Esophagus squamous epithelium (tissue), 5 donors: Measurements from ENCODE around the gene TRAPPC10. TPM values are rescaled to one million over a fixed set of nuclear protein-coding genes. Genes with fewer than 3 reads are reported as not detected.

Experiments
- DNase-seq: peaks from one replicate; lab custom pipeline; 2025; lab: John Stamatoyannopoulos, UW
- H3K27ac ChIP-seq, 4 donors: fragments of 200-600 bp; sonication (generic); one replicate each; pipeline ENCODE4 v1.5.1; 2016 to 2019; ENCODE audit warnings: mild to moderate bottlenecking in 1 of 4
- H3K27me3 ChIP-seq, 4 donors: fragments of 200-600 bp; sonication (generic); 1 replicate in 3 of 4; 2 replicates in 1 of 4; pipeline versions ENCODE4 v1.5.1 to v1.6.0; 2017 to 2021; ENCODE audit warnings: antibody characterized with exemption in 1 of 4
- H3K36me3 ChIP-seq, 3 donors: fragments of 200-600 bp; sonication (generic); one replicate each; pipeline ENCODE4 v1.5.1; 2016 to 2019
- H3K4me1 ChIP-seq, 3 donors: fragments of 200-600 bp; sonication (generic); one replicate each; pipeline ENCODE4 v1.5.1; 2017 to 2019
- H3K4me3 ChIP-seq, 4 donors: fragments of 200-600 bp; sonication (generic); 1 replicate in 3 of 4; 2 replicates in 1 of 4; pipeline ENCODE4 v1.5.1; 2016 to 2019; ENCODE audit warnings: mild to moderate bottlenecking in 2 of 4, moderate library complexity in 1 of 4
- H3K9me3 ChIP-seq, 3 donors: fragments of 200-600 bp; sonication (generic); one replicate each; pipeline ENCODE4 v1.5.1; 2016 to 2019
- POLR2A ChIP-seq, 4 donors: fragments of 450-650 bp; IDR thresholded peaks; one replicate each; pipeline ENCODE4 v1.6.1; 2017; ENCODE audit warnings: antibody characterized with exemption in 4 of 4, mild to moderate bottlenecking in 4 of 4, moderate library complexity in 3 of 4
- WGBS, 2 donors: methylation state at CpG; one replicate each; pipeline ENCODE4 v1.1.5; 2018; 5-methylcytosine and 5-hydroxymethylcytosine counted together
- intact Hi-C: fragments of 100-400 bp; cut with DNase I; formaldehyde crosslinking; loops from one replicate; pipeline ENCODE4 v1.15.0; 2022
- total RNA-seq, 4 donors: library from RNA; depleted of rRNA; stranded (reverse); fragments of >200 nt; gene quantifications; one replicate each; pipeline ENCODE4 v1.1.0, GENCODE V29; 2016
- TF ChIP-seq, protein P1 (sequence below), 6 experiments: fragments of 450-650 bp in 4 of 6; fragments of 200-600 bp in 2 of 6; sonication (generic) in 2 of 6; IDR thresholded peaks; one replicate each; pipeline ENCODE4 v1.5.1; 2016 to 2019; ENCODE audit warnings: antibody characterized with exemption in 6 of 6, mild to moderate bottlenecking in 4 of 6, moderate library complexity in 4 of 6
- donor health status: DM: yes; HTN: yes; CAD: no.

Gene TRAPPC10
- total RNA-seq, 4 donors from 2014 or later: 16.8 to 26.6 (median 20.7) TPM

DNA sequence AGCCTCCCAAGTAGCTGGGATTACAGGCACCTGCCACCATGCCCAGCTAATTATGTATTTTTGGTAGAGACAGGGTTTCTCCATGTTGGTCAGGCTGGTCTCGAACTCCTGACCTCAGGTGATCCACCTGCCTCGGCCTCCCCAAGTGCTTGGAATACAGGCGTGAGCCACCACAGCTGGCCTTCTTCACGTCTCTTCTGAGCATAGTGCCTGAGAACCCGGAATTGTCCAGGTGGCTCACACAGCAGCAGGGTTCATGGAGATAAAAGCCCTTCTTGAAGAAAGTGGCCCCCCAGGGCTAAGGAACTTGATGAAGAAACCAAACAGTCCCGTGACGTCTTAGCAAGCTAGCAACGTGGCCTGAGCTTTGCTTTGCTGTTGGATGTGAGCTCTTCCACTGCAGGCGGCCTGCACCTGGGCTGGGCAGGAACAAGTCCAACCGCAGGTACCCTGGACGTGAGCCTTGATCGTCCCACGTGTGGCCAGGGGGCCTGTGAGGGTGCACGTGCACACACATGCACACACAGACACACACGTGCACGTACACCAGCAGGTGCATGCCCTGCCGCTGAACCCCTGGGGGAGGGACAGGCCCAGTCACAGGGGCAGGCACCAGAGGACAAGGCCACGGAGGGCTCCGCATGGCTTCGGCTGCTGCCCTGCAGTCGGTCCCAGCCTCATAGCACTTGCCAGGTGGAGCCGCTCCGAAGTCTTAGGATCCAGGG, 23.4 kb upstream of the TRAPPC10 start:
- no peak overlapping the region for H3K27ac ChIP-seq

DNA sequence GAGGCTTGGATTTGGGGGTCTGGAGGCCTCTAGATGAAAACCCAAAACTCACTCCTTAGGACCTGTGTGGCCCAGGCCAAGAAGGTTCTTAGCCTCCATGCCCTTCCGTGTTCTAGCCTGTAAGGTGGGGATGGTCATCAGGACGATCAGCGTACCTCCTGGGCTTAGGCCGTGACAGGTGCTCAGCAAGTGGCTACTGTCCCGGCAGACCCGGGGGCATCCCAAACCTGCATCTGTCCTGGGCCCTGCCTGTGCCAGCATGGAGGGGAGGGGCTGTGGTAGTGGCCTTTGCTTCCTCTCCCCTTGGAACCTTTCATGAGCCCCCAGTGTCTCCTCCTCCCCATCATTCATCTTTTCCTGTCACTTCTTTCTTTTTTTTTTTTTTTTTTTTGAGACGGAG, 22.7 kb upstream of the TRAPPC10 start:
- peaks cover 4 to 23% (median 6%) of the 10 kb centered on the region in 3 donors for H3K4me1 ChIP-seq
- peaks cover 0 to under 1% (median 0%) of the 10 kb centered on the region in 3 donors for H3K36me3 ChIP-seq
- TF ChIP-seq, protein P1, sequence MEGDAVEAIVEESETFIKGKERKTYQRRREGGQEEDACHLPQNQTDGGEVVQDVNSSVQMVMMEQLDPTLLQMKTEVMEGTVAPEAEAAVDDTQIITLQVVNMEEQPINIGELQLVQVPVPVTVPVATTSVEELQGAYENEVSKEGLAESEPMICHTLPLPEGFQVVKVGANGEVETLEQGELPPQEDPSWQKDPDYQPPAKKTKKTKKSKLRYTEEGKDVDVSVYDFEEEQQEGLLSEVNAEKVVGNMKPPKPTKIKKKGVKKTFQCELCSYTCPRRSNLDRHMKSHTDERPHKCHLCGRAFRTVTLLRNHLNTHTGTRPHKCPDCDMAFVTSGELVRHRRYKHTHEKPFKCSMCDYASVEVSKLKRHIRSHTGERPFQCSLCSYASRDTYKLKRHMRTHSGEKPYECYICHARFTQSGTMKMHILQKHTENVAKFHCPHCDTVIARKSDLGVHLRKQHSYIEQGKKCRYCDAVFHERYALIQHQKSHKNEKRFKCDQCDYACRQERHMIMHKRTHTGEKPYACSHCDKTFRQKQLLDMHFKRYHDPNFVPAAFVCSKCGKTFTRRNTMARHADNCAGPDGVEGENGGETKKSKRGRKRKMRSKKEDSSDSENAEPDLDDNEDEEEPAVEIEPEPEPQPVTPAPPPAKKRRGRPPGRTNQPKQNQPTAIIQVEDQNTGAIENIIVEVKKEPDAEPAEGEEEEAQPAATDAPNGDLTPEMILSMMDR (IDR thresholded peaks at IDR 0.05): no peak
- TF ChIP-seq POLR2A (IDR thresholded peaks at IDR 0.05): no peak
- intact Hi-C loops: no loop called here
- H3K4me3 ChIP-seq: no peak overlapping the region
- no peak for DNase-seq
- peaks cover 0 to 9% (median 0%) of the 10 kb centered on the region in 4 donors for H3K27me3 ChIP-seq
- 67 to 88% methylated on average over 1 to 5 of the region's 7 CpGs for WGBS, 2 donors
- H3K9me3 ChIP-seq: no peaks in the 10 kb centered on the region
- H3K27ac ChIP-seq: no peak overlapping the region

More for the DNA sequence above, 23.4 kb upstream of the TRAPPC10 start:
- DNase-seq: no peak
- Histone ChIP-seq H3K27me3 (peaks cover 0 to 1% (median 0%) of the 10 kb centered on the region in 4 donors), H3K4me1 (peaks cover 4 to 23% (median 6%) of the 10 kb centered on the region in 3 donors), H3K4me3 (no peak overlapping the region), H3K9me3 (no peaks in the 10 kb centered on the region), H3K36me3 (peaks cover 0 to 8% (median 0%) of the 10 kb centered on the region in 3 donors)
- 69 to 72% methylated on average over 6 to 12 of the region's 23 CpGs for WGBS, 2 donors
- TF ChIP-seq, protein P1 (IDR thresholded peaks at IDR 0.05): no peak
- no peak for TF ChIP-seq POLR2A (IDR thresholded peaks at IDR 0.05)
- intact Hi-C loops: no loop called here

DNA sequence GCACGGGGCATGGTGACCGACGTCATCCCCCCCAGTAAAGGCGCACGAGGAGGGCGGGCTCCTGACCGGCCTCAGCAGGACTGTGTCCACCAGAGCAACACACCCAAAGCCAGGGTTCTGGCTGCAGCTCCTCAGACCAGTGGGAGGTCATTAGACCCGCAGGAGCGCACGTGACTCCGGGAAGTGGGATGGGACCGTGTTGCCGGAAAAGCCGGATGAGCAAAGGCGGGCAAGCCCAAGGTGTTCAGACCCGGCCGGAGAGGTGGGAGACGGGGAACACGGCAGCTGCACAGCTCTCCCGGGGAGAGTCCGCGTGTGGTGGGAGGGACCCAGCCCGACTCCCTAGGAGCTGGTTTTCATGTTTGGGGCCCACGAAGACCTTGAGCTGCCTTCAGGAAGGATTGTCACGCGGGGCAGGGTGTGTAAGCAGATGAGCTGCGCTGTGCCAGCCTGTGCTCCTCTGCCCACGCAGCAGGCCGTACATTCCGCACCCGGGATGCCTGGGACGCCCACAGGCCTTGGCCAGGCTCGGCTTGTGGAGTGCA, 20.6 kb upstream of the TRAPPC10 start:
- H3K4me3 ChIP-seq: no peak overlapping the region
- no peak for DNase-seq
- TF ChIP-seq, protein P1 (IDR thresholded peaks at IDR 0.05): no peak

DNA sequence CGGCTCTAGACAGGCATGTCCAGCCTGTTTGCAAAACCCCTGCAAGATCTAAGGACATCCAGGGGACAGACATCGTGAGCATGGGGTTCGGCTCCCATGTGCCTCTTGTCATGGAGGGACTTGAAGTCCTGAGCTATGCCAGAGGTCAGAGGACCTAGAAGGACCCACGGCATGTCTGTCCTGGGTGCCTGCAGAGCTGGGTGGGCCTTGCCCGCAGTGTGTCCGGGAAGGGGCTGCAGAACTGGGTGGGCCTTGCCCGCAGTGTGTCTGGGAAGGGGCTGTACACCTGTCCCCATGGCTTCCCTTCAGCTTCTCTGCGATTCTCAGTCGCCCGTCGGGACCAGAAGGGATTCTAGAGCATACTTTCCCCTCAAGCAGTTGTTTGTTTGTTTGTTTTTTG, 20.0 kb upstream of the TRAPPC10 start:
- no peak overlapping the region for H3K4me3 ChIP-seq
- peaks cover 0 to 5% (median 1%) of the 10 kb centered on the region in 3 donors for H3K4me1 ChIP-seq
- no peaks in the 10 kb centered on the region for H3K9me3 ChIP-seq
- peaks cover 0 to 12% (median 0%) of the 10 kb centered on the region in 4 donors for H3K27me3 ChIP-seq
- H3K27ac ChIP-seq: no peak overlapping the region
- no peaks in the 10 kb centered on the region for H3K36me3 ChIP-seq
- no peak for TF ChIP-seq POLR2A (IDR thresholded peaks at IDR 0.05)
- TF ChIP-seq, protein P1 (IDR thresholded peaks at IDR 0.05): no peak
- no peak for DNase-seq
- WGBS, 2 donors: 92 to 95% methylated on average over 6 to 10 of the region's 11 CpGs
- intact Hi-C loops: no loop called here

More for the DNA sequence above, 20.6 kb upstream of the TRAPPC10 start:
- Histone ChIP-seq H3K27me3 (peaks cover 0 to 12% (median 0%) of the 10 kb centered on the region in 4 donors), H3K27ac (no peak overlapping the region), H3K4me1 (peaks cover 4 to 11% (median 6%) of the 10 kb centered on the region in 3 donors), H3K36me3 (no peaks in the 10 kb centered on the region), H3K9me3 (no peaks in the 10 kb centered on the region)
- intact Hi-C loops: no loop called here
- WGBS, 2 donors: 80% methylated on average over 1 to 12 of the region's 33 CpGs

DNA sequence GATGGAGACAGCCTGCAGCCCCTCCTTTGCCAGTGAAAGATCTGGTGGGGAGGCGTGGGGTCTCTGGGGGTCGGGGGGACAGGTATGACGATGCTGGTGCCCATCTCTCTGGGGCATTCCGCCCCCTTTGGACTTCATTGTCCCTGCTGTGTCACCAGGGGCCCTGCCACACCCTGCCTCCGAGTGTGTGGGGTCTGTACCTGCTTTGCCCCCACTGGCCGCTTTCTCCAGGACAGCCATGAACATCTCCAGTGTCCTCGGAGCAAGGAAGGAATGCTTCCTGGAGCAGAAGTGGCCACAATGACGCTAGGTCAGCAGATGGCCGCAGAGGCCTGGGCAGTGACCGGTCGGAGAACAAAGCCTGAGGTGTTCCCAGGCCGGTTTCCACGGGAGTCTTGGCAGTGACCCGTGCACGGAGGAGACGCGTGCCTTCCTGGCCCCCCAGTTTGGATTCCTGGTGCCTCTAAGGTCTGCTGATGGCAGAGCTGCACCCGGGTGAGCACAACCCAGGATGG, 18.6 kb upstream of the TRAPPC10 start:
- Histone ChIP-seq H3K4me1 (no peaks in the 10 kb centered on the region), H3K9me3 (no peaks in the 10 kb centered on the region), H3K36me3 (no peaks in the 10 kb centered on the region), H3K27ac (no peak overlapping the region), H3K4me3 (no peak overlapping the region), H3K27me3 (peaks cover 0 to 12% (median 0%) of the 10 kb centered on the region in 4 donors)
- TF ChIP-seq POLR2A (IDR thresholded peaks at IDR 0.05): no peak
- TF ChIP-seq, protein P1 (IDR thresholded peaks at IDR 0.05): no peak
- DNase-seq: no peak
- WGBS, 2 donors: 74% methylated on average over 9 of the region's 18 CpGs; no CpG with 5 or more reads in 1 of the 2 donors
- intact Hi-C loops: no loop called here
